ENCODE data around the gene GSTP1.
"Not testable (repeated sequence)": the region's sequence is repeated elsewhere in the genome, so short reads cannot be mapped to it uniquely, and the experiment has no call there.

The GSTP1 gene

DNA sequence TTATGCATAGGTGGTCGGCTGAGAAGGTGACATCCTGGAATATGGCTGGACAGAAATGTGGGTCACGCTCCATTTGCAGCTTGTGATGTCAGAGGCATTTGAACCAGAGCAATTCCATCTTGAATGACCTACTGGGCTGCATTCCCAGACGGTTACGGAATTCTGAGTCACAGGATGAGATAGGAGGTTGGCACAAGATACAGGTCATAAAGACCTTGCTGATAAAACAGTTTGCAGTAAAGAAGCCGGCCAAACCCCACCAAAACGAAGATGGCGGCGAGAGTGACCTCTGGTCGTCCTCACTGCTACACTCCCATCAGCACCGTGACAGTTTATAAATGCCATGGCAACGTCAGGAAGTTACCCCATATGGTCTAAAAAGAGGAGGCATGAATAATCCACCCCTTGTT is 19.9 kb upstream of the GSTP1 start:
- not testable (repeated sequence) for DNase-seq (ENCODE audit: low spot score)

DNA sequence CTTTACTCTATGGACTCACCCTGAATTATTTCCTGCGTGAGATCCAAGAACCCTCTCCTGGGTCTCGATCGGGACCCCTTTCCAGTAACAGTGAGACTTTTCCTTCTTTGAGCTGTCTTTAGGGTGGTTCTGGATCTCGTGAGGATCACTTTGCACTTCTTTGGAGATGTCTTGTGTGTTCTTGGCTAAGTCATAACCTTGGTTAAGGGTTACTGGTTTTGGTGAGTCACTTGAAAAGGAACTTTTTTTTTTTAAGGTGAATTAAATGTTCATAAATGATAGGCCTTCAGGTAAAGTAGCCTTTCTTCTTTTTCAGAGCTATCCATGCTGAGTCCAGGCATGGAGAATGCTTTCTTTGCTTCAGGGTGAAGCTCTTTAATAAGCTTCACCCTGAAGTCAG is 19.4 kb upstream of the GSTP1 start:
- DNase-seq (ENCODE audit: low spot score) = no peak

DNA sequence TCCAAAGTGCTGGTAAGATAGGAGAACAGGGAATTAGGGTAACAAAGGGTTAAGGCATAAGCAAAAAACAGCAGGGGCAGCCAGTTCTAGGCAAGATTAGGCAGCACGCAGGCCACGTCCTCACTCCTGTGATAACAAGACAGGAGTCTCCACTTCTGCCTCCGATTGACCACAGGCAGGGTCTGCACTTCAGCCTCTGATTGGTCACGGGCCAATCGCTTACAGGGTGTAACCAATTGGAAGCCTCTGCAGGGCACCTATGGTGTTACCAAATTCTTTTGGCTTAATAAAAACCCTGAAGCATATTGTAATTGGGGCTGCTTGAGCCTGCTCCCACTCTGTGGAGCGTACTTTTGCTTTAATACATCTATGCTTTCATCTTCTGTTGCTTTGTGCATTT is 12.2 kb upstream of the GSTP1 start:
- no peak for DNase-seq (ENCODE audit: low spot score)

DNA sequence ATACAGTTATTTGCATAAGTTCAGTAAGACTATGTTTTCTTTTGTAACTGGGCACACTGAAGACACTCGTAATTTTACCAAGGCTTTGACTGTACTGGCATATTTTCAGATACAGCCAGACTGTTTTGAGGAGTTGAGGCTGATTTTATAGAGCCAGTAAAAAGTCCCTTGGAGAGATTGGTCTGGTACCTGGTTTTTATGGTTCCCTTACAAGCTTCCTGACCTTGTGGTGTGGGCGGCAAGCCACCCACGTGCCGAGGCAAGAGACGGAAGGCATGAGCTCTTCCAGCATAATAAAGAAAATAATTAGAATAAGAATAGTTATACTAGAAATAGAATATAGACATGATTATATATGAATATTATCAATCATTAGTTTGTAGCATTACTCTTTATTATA is 11.3 kb upstream of the GSTP1 start:
- no peak for DNase-seq (ENCODE audit: low spot score)

DNA sequence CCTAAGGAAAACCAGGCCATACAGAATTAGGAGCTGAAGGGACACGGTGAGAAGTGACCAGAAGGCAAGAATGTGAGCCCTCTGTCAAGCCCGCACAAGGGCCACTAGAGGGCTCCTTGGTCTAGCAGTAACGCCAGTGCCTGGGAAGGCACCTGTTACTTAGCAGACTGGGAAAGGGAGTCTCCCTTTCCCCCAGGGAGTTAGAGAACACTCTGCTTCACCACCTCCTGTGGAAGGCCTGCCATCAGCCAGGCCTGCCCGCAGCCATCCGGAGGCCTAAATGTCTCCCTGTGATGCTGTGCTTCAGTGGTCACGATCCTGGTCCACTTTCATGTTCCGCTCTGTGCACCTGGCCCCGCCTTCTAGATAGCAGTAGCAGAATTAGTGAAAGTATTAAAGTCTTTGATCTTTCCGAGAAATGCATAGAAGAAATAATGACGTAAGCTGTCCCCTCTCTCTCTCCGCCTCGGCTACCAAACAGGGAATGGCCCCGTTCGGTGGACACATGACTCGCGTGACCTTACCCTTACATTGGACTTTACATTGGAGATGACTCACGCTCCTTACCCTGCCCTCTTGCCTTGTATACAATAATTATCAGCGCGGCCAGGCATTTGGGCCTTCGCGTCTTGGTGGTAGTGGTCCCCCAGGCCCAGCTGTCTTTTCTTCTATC is 10.7 kb upstream of the GSTP1 start:
- peak; percentile 68 for DNase-seq (ENCODE audit: low spot score)

DNA sequence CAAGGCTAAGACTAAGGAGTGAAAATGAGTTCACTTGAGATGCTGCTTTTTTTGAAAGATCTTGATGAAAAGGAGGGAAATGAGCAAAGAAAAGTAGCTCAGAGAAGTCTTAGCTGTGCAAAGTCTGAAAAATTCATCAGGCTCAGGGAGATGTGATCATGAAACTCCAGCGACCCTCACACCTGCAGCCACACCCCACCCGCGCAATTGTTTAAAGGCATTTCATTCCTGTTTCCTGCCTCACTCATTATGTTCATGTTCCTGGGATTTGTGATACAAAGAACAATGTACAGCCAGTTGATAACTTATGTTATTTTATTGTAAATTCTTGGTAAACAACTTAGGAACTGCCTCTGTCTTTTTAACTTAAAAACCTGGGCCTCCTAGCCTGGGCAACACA is 8.7 kb upstream of the GSTP1 start:
- no peak for DNase-seq (ENCODE audit: low spot score)

DNA sequence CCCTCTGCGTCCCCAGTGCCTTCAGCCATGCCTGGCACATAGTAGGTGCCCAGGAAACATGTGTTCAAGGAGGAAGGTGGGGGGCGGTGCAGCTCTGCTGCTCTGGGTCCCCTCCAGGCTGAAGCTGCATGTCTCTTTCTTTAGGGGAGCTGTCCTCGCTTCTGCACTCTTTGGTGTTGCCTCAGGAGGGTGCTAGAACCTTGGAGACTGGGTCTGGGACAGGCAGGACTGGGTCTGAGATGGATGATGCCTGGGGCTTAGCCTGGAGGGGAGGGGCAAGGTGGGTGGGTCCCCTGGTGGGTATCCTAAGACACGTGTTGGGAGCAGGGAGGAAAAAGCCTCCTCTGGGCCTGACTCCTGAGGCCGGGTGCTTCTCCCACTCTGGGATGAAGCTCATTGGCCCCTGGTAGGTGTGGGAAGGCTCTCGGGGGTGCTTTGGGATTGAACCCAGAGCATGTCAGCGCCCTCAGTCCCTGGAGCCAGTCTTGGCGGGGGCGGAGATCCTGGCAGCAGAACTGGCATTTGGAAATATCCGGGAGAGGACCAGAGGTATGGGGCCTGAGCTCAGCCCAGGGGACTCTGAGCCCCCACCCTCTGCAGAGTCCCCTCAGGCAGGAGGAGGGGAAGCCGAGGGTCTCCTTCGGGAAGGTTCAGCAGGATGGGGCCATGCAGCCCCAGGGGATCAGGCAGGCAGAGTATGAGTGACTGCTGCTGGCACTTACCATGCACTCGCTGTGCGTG is 6.7 kb upstream of the GSTP1 start:
- no peak for DNase-seq (ENCODE audit: low spot score)

DNA sequence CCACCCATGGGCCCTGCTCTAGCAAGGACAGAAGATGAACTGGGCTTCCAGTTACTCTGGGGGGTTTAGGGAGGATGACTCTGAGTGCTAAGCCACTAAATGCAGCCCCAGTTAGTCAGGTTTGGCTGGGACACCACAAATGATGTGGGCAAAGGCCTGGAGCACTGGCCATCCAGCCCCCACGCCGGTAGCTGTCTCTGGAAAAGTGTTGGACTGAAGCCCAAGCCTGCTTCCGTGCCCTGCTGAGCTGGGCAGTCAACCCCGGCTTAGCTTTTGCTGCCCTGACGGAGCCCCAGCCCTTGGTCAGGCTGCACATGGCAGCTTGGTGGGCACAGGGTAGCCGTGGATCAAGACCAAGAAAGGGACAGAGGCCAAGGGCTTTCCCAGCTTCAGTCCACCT is 5.7 kb upstream of the GSTP1 start:
- no peak for DNase-seq (ENCODE audit: low spot score)

DNA sequence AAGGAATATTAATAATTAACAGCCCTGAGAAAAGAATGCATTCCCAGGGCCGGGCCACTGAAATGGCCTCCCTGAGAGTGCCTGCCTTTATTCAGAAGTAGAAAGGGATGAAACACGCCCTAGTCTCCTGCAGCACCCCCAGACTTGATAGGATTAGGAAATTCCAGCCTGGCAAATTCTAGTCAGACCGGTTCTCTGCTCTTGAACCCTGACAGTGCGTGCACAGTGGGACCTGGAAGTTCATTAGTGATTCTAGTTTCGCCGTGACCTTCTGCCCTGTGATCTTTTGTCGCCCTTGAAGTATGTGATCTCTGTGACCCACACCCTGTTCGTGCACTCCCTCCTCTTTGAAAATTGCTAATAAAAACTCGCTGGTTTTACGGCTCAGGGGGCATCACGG is 2.1 kb upstream of the GSTP1 start:
- DNase-seq (ENCODE audit: low spot score) = no peak

DNA sequence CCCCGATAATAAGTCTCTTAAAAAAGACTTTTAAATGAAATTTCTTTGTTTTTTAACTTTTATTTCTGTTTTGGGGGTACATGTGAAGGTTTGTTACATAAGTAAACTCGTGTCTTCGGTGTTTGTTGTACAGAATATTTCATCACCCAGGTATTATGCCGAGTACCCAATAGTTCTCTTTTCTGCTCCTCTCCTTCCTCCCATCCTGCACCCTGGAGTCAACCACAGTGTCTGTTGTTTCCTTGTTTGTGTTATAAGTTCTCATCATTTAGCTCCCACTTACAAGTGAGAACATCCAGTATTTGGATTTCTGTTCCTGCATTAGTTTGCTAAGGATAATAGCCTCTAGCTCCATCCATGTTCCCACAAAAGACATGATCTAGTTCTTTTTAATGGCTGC is 1.6 kb upstream of the GSTP1 start:
- DNase-seq (ENCODE audit: low spot score) = no peak

DNA sequence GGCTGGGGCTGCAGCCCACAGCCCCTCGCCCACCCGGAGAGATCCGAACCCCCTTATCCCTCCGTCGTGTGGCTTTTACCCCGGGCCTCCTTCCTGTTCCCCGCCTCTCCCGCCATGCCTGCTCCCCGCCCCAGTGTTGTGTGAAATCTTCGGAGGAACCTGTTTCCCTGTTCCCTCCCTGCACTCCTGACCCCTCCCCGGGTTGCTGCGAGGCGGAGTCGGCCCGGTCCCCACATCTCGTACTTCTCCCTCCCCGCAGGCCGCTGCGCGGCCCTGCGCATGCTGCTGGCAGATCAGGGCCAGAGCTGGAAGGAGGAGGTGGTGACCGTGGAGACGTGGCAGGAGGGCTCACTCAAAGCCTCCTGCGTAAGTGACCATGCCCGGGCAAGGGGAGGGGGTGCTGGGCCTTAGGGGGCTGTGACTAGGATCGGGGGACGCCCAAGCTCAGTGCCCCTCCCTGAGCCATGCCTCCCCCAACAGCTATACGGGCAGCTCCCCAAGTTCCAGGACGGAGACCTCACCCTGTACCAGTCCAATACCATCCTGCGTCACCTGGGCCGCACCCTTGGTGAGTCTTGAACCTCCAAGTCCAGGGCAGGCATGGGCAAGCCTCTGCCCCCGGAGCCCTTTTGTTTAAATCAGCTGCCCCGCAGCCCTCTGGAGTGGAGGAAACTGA is 731 bp downstream of the GSTP1 start:
- DNase-seq (ENCODE audit: low spot score) = peak; percentile 59

DNA sequence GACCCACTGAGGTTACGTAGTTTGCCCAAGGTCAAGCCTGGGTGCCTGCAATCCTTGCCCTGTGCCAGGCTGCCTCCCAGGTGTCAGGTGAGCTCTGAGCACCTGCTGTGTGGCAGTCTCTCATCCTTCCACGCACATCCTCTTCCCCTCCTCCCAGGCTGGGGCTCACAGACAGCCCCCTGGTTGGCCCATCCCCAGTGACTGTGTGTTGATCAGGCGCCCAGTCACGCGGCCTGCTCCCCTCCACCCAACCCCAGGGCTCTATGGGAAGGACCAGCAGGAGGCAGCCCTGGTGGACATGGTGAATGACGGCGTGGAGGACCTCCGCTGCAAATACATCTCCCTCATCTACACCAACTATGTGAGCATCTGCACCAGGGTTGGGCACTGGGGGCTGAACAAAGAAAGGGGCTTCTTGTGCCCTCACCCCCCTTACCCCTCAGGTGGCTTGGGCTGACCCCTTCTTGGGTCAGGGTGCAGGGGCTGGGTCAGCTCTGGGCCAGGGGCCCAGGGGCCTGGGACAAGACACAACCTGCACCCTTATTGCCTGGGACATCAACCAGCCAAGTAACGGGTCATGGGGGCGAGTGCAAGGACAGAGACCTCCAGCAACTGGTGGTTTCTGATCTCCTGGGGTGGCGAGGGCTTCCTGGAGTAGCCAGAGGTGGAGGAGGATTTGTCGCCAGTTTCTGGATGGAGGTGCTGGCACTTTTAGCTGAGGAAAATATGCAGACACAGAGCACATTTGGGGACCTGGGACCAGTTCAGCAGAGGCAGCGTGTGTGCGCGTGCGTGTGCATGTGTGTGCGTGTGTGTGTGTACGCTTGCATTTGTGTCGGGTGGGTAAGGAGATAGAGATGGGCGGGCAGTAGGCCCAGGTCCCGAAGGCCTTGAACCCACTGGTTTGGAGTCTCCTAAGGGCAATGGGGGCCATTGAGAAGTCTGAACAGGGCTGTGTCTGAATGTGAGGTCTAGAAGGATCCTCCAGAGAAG is 1.6 kb downstream of the GSTP1 start:
- DNase-seq (ENCODE audit: low spot score) = no peak

DNA sequence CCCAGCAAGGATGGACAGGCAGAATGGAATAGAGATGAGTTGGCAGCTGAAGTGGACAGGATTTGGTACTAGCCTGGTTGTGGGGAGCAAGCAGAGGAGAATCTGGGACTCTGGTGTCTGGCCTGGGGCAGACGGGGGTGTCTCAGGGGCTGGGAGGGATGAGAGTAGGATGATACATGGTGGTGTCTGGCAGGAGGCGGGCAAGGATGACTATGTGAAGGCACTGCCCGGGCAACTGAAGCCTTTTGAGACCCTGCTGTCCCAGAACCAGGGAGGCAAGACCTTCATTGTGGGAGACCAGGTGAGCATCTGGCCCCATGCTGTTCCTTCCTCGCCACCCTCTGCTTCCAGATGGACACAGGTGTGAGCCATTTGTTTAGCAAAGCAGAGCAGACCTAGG is 2.3 kb downstream of the GSTP1 start:
- DNase-seq (ENCODE audit: low spot score) = no peak

DNA sequence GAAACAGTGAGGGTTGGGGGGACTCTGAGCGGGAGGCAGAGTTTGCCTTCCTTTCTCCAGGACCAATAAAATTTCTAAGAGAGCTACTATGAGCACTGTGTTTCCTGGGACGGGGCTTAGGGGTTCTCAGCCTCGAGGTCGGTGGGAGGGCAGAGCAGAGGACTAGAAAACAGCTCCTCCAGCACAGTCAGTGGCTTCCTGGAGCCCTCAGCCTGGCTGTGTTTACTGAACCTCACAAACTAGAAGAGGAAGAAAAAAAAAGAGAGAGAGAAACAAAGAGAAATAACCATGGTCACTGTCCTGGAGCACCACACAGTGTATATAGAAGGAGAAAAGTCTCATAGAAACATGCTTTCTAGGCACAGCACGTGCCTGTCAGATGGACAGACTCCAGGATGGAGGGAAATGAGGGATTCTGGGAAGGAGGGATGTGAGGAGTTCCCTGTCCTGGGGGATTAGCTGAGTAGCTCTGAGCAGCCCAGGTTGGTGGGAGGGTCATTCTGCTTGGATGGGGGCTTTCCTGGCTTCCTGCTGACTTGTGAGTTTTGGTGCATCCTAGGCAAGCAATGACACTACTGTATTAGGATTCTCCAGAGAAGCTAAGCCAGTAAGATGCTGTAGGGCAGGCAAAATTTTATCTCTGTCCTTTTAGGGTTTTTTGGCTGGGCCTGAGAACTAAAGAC is 3.1 kb downstream of the GSTP1 start:
- no peak for DNase-seq (ENCODE audit: low spot score)

DNA sequence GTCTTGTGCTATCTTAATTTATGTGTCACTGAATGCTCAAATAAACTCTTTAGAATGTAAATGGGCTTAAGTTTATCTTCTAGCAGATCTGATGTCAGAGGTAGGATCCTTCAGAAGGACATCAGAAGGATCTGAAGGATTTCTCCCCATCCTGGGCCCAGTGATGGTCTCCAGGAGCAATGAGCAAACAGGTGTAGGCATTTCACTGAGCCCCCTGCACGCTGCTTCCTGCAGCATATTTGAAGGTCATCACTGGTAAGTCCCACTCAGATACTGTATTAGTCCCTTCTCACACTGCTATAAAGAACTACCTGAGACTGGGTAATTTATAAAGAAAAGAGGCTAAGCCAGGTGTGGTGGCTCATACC is 4.5 kb downstream of the GSTP1 start:
- no peak for DNase-seq (ENCODE audit: low spot score)

DNA sequence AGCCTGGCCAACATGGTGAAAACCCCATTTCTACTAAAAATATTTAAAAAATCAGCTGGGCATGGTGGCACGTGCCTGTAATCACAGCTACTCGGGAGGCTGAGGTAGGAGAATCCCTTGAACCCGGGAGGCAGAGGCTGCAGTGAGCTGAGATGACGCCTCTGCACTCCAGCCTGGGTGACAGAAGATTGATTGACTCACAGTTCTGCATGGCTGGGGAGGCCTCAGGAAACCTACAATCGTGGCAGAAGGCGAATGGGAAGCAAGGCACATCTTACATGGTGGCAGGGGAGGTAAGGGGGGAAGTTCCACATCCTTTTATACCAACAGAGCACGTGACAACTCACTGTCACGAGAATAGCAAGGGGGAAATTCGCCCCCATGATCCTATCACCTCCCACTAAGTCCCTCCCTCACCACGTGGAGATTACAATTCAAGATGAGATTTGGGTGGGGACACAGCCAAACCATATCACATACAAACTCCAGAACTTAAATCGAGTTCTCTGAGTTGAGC is 5.3 kb downstream of the GSTP1 start:
- DNase-seq (ENCODE audit: low spot score) = not testable (repeated sequence)

DNA sequence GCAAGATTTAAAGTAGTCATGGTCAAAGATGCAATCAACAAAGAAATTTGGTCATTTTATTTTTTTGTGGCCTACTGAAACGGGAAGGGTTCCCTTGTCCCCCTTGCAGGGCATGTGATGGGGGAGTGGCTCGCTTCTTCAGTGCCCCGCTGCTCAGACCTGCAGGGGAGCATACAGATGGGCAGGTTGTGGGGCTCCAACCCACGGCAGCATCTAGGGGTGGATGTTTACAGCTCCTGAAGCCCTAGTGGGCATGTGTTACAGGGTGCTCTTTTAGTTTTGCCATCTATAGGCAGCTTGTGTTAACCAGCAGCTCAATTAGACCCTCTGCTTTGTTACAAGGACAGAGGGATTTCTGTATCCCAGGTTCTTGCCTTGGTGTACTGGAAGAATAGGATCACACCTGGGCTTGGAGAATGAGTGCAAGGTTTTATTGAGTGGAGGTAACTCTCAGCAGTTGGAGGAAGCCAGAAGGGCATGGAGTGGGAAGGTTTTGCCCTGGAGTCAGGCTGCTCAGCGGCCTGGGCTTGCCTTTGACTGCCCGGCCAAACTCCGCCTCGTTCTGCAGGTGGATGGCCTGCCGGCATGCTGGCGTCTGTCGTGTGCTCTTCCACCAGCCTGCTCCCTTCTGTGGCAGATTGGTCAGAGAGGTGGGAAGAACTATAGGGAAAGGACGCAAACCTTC is 9.4 kb downstream of the GSTP1 start:
- DNase-seq (ENCODE audit: low spot score) = no peak

DNA sequence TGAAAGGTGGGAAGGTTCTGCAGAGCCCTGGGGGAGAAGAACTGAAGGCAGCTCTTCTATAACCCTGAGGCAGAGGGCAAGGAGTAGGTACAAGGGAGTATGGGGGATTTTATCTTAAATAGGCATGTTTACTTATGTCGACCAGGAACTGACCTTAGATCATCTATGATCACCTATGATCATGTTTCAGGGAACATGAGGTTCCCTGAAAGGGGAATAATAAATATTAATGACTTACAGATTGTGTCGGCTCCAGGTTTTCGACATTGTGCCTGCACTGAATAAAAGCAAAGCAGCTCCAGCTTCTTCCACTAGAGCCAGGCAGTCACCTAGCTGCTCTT is 9.9 kb downstream of the GSTP1 start:
- DNase-seq (ENCODE audit: low spot score) = no peak

DNA sequence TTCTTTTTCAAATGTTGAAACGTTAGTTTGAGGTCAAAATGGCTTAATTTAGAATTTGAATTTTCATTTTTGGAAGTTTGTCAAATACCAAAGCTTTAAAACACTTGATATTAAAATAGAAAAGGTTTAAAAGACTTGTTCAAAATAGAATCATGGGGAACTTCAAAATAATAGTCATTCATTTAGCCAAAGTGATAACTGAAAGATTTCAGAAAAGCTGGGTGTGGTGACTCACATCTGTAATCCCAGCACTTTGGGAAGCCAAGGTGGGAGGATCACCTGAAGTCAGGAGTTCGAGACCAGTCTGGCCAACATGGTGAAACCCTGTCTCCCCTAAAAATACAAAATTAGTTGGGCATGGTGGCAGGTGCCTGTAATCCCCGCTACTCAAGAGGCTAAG is 10.9 kb downstream of the GSTP1 start:
- no peak for DNase-seq (ENCODE audit: low spot score)

DNA sequence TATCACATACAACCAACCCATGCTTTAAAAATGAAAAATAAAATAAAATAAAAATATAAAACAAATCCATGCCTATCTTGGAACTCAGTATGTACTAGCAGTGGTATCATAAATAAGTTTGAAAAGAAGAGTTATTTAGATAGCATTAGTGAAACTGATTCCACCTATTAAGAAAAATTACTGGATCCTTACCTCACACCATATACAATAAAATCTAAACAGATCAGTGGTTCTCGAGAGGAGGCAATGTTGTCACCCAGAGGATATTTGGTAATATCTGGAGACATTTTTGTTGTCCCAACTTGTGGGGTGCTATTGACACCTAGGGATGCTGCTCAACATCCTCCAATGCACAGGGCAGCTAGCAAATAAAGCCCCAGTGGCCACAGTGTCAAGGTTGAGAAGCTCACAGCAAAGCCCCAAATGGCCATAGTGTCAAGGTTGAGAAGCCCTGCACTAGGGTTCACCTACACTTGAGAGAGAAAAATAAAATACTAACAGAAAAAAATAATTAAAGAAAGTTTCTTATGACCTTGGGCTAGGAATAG is 13.2 kb downstream of the GSTP1 start:
- no peak for DNase-seq (ENCODE audit: low spot score)

DNA sequence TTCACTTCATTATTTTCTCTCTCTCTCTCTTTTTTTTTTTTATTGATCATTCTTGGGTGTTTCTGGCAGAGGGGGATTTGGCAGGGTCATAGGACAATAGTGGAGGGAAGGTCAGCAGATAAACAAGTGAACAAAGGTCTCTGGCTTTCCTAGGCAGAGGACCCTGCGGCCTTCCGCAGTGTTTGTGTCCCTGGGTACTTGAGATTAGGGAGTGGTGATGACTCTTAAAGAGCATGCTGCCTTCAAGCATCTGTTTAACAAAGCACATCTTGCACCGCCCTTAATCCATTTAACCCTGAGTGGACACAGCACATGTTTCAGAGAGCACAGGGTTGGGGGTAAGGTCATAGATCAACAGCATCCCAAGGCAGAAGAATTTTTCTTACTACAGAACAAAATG is 13.8 kb downstream of the GSTP1 start:
- not testable (repeated sequence) for DNase-seq (ENCODE audit: low spot score)
